Measurements from ENCODE around the gene SLC6A12. TPM values are rescaled to one million over a fixed set of nuclear protein-coding genes. Genes with fewer than 3 reads are reported as not detected.

SLC6A12 gene
- total RNA-seq, 2 experiments from 2014 or later: not detected

GRCh38 chr12:211142-211465 lies 2.9 kb downstream of the SLC6A12 start:
- Histone ChIP-seq H3K27ac (ENCODE audit: low read depth in 1 of 2, low read length in 2 of 2) (no peak overlapping the region), H3K4me3 (ENCODE audit: low read length) (no peak overlapping the region), H3K4me1 (ENCODE audit: insufficient read depth, low read length) (no peaks in the 10 kb centered on the region), H3K36me3 (ENCODE audit: insufficient read depth, low read length) (no peaks in the 10 kb centered on the region), H3K9me3 (ENCODE audit: control insufficient read depth in 1 of 2, insufficient read depth in 1 of 2, low read length in 2 of 2) (peaks cover 0 to 5% of the 10 kb centered on the region in 2 experiments), H3K27me3 (ENCODE audit: control insufficient read depth in 1 of 2, insufficient read depth in 2 of 2, low read length in 2 of 2) (peaks cover 20 to 37% of the 10 kb centered on the region in 2 experiments)
- intact Hi-C loops (cut with DNase I, micrococcal nuclease): no loop called here
- no peak for DNase-seq
- H3K27me3 Mint-ChIP-seq: peaks cover 54% of the 10 kb centered on the region
- H3K9me3 Mint-ChIP-seq: no peaks in the 10 kb centered on the region
- H3K4me3 Mint-ChIP-seq: no peak overlapping the region
- no peak for ATAC-seq (ENCODE audit: poor library complexity)
- ChIA-PET POLR2A (no interaction called here), CTCF (no interaction called here)
- H3K4me1 Mint-ChIP-seq (ENCODE audit: low read depth): no peaks in the 10 kb centered on the region
- no peak overlapping the region for H3K27ac Mint-ChIP-seq
- TF ChIP-seq CTCF (IDR thresholded peaks at IDR 0.05): no peak
- no peaks in the 10 kb centered on the region for H3K36me3 Mint-ChIP-seq (ENCODE audit: low read depth)

- no peaks in the 10 kb centered on the region for H3K36me3 ChIP-seq (ENCODE audit: insufficient read depth, low read length)
- TF ChIP-seq CTCF (IDR thresholded peaks at IDR 0.05): no peak
- no peak for DNase-seq
- Mint-ChIP-seq H3K9me3 (no peaks in the 10 kb centered on the region), H3K4me3 (no peak overlapping the region), H3K36me3 (ENCODE audit: low read depth) (no peaks in the 10 kb centered on the region), H3K4me1 (ENCODE audit: low read depth) (no peaks in the 10 kb centered on the region), H3K27me3 (peaks cover 60% of the 10 kb centered on the region), H3K27ac (no peak overlapping the region)
- no peak for ATAC-seq (ENCODE audit: poor library complexity)
- intact Hi-C loops (cut with DNase I, micrococcal nuclease): no loop called here
- no peaks in the 10 kb centered on the region for H3K4me1 ChIP-seq (ENCODE audit: insufficient read depth, low read length)
- peaks cover 20 to 37% of the 10 kb centered on the region in 2 experiments for H3K27me3 ChIP-seq (ENCODE audit: control insufficient read depth in 1 of 2, insufficient read depth in 2 of 2, low read length in 2 of 2)
- no peak overlapping the region for H3K4me3 ChIP-seq (ENCODE audit: low read length)
- POLR2A ChIA-PET: no interaction called here
- CTCF ChIA-PET: no interaction called here
- H3K9me3 ChIP-seq (ENCODE audit: control insufficient read depth in 1 of 2, insufficient read depth in 1 of 2, low read length in 2 of 2): peaks cover 0 to 5% of the 10 kb centered on the region in 2 experiments
- no peak overlapping the region for H3K27ac ChIP-seq (ENCODE audit: low read depth in 1 of 2, low read length in 2 of 2)
Measured at GRCh38 chr12:210277-211141, 3.4 kb downstream of the SLC6A12 start.

- DNase-seq: no peak
- no peak for ATAC-seq (ENCODE audit: poor library complexity)
- Mint-ChIP-seq H3K4me3 (no peak overlapping the region), H3K9me3 (no peaks in the 10 kb centered on the region), H3K27me3 (peaks cover 67% of the 10 kb centered on the region), H3K36me3 (ENCODE audit: low read depth) (no peaks in the 10 kb centered on the region), H3K4me1 (ENCODE audit: low read depth) (no peaks in the 10 kb centered on the region), H3K27ac (no peak overlapping the region)
- Histone ChIP-seq H3K4me1 (ENCODE audit: insufficient read depth, low read length) (no peaks in the 10 kb centered on the region), H3K4me3 (ENCODE audit: low read length) (no peak overlapping the region), H3K27me3 (ENCODE audit: control insufficient read depth in 1 of 2, insufficient read depth in 2 of 2, low read length in 2 of 2) (peaks cover 24 to 40% of the 10 kb centered on the region in 2 experiments), H3K27ac (ENCODE audit: low read depth in 1 of 2, low read length in 2 of 2) (no peak overlapping the region), H3K36me3 (ENCODE audit: insufficient read depth, low read length) (no peaks in the 10 kb centered on the region), H3K9me3 (ENCODE audit: control insufficient read depth in 1 of 2, insufficient read depth in 1 of 2, low read length in 2 of 2) (peaks cover 0 to 5% of the 10 kb centered on the region in 2 experiments)
- no peak for TF ChIP-seq CTCF (IDR thresholded peaks at IDR 0.05)
- ChIA-PET POLR2A (no interaction called here), CTCF (no interaction called here)
- intact Hi-C loops (cut with DNase I, micrococcal nuclease): no loop called here
Measured at GRCh38 chr12:209851-210250, 4.1 kb downstream of the SLC6A12 start.
